A549 (cell line): ENCODE data around the gene SCN5A. TPM values are rescaled to one million over a fixed set of nuclear protein-coding genes. Genes with fewer than 3 reads are reported as not detected.

ENCODE experiments used
- ATAC-seq, 2 experiments: fragments of 200-7000 bp in 1 of 2; fragments of >200 bp in 1 of 2; cut with Nextera tagmentation in 1 of 2; cut with Tn5 transposase in 1 of 2; 3 replicates each; pipeline versions ENCODE4 v1.8.0 to v1.9.1; 2018 to 2020; ENCODE audit warnings: mild to moderate bottlenecking in 1 of 2, moderate library complexity in 1 of 2
- CTCF ChIA-PET: fragments of 300-600 bp; sonication (Branson Sonifier 250); formaldehyde crosslinking; extraction: SDS; loops from one replicate; lab custom pipeline; 2021; ENCODE audit warnings: antibody characterized with exemption, inconsistent platforms; lab: Yijun Ruan, JAX
- POLR2A ChIA-PET: fragments of 350-600 bp; formaldehyde crosslinking; extraction: SDS; loops from one replicate; lab custom pipeline; 2021; ENCODE audit warnings: antibody characterized with exemption, inconsistent platforms; lab: Yijun Ruan, JAX
- DNase-seq, 2 experiments: peaks; one replicate each; pipeline versions ENCODE4 v3.0.0 to v3.0.0-alpha.2; 2011 to 2016; ENCODE audit warnings: low read depth in 1 of 2, low spot score in 1 of 2
- FAIRE-seq: peaks from 2 replicates; lab custom pipeline; 2011; peaks lifted over from hg19 to GRCh38; lab: Jason Lieb, UNC
- H3K27ac ChIP-seq, 2 experiments: fragments of >200 bp; sonication (Bioruptor Twin); formaldehyde crosslinking; 3 replicates each; pipeline ENCODE4 v1.5.1; 2016 to 2017
- H3K4me1 ChIP-seq: fragments of >200 bp; sonication (Bioruptor Twin); formaldehyde crosslinking; 3 replicates; pipeline ENCODE4 v1.6.1; 2016
- H3K4me2 ChIP-seq: fragments of >200 bp; sonication (Bioruptor Twin); formaldehyde crosslinking; 3 replicates; pipeline ENCODE4 v1.6.1; 2016
- H3K4me3 ChIP-seq: fragments of >200 bp; sonication (Bioruptor Twin); formaldehyde crosslinking; 3 replicates; pipeline ENCODE4 v1.5.1; 2016
- H3K9me3 ChIP-seq: fragments of >200 bp; sonication (Bioruptor Twin); formaldehyde crosslinking; 3 replicates; pipeline ENCODE4 v1.6.1; 2016
- BHLHE40 ChIP-seq: IDR thresholded peaks from 2 replicates; pipeline ENCODE4 v1.6.1; 2012; ENCODE audit warnings: low read depth, low read length, inconsistent platforms
- CBX2 ChIP-seq: fragments of 200-600 bp; sonication (generic); IDR thresholded peaks from 2 replicates; pipeline ENCODE4 v1.6.1; 2016; ENCODE audit warnings: low read depth, mild to moderate bottlenecking, borderline replicate concordance
- CHD2 ChIP-seq: fragments of 150-350 bp; IDR thresholded peaks from 2 replicates; pipeline ENCODE4 v1.6.1; 2014; ENCODE audit warnings: low read length; ENCODE audit not compliant: partially characterized antibody
- CHD4 ChIP-seq: fragments of 200-600 bp; sonication (generic); IDR thresholded peaks from 2 replicates; pipeline ENCODE4 v1.6.1; 2016; ENCODE audit warnings: antibody characterized with exemption, mild to moderate bottlenecking, borderline replicate concordance
- FOSB ChIP-seq: fragments of 250-450 bp; sonication (Bioruptor Pico); IDR thresholded peaks from 2 replicates; pipeline ENCODE4 v1.5.0; 2020; ENCODE audit warnings: mild to moderate bottlenecking, moderate library complexity
- HDAC2 ChIP-seq: fragments of 200-600 bp; sonication (generic); IDR thresholded peaks from 2 replicates; pipeline ENCODE4 v1.6.1; 2016
- HMGXB4 ChIP-seq: fragments of 250-450 bp; sonication (Bioruptor Pico); IDR thresholded peaks from 2 replicates; pipeline ENCODE4 v1.5.0; 2021; ENCODE audit warnings: mild to moderate bottlenecking, moderate library complexity, borderline replicate concordance
- HOXB13 ChIP-seq: fragments of 250-450 bp; sonication (Bioruptor Pico); IDR thresholded peaks from 2 replicates; pipeline ENCODE4 v1.5.0; 2020; ENCODE audit warnings: low read depth, mild to moderate bottlenecking, moderate library complexity
- JUNB ChIP-seq: fragments of >200 bp; sonication (Bioruptor Twin); formaldehyde crosslinking; IDR thresholded peaks from 2 replicates; pipeline ENCODE4 v1.6.1; 2016
- KDM1A ChIP-seq: fragments of 200-600 bp; sonication (generic); IDR thresholded peaks from 2 replicates; pipeline ENCODE4 v1.6.1; 2016; ENCODE audit warnings: low read depth, mild to moderate bottlenecking
- MAX ChIP-seq: IDR thresholded peaks from 2 replicates; pipeline ENCODE4 v1.6.1; 2012
- MYC ChIP-seq: IDR thresholded peaks from 2 replicates; pipeline ENCODE4 v1.6.1; 2012; ENCODE audit warnings: mild to moderate bottlenecking, inconsistent platforms, low read length, improper control_type of control experiment, borderline replicate concordance
- POLR2A ChIP-seq: IDR thresholded peaks from 2 replicates; pipeline ENCODE4 v1.6.1; 2012; ENCODE audit warnings: mild to moderate bottlenecking, low read length
- POLR2AphosphoS2 ChIP-seq: conservative IDR thresholded peaks from 2 replicates; pipeline ENCODE4 v1.6.1; 2012; ENCODE audit warnings: low read length, improper control_type of control experiment, inconsistent platforms
- RAD21 ChIP-seq, 2 experiments: fragments of >200 bp in 1 of 2; sonication (Bioruptor Twin) in 1 of 2; formaldehyde crosslinking in 1 of 2; IDR thresholded peaks in 1 of 2; conservative IDR thresholded peaks in 1 of 2; 2 replicates in 1 of 2; 3 replicates in 1 of 2; pipeline ENCODE4 v1.6.1; 2012 to 2018; ENCODE audit warnings: inconsistent platforms in 1 of 2
- RFX5 ChIP-seq: fragments of 450-650 bp; IDR thresholded peaks from 2 replicates; pipeline ENCODE4 v1.7.1; 2014; ENCODE audit warnings: antibody characterized with exemption, mild to moderate bottlenecking, moderate library complexity
- RNF2 ChIP-seq: fragments of 200-600 bp; sonication (generic); IDR thresholded peaks from 2 replicates; pipeline ENCODE4 v1.6.1; 2016; ENCODE audit warnings: low read depth, mild to moderate bottlenecking, antibody characterized with exemption, moderate library complexity, borderline replicate concordance
- SMC3 ChIP-seq: fragments of >200 bp; sonication (Bioruptor Twin); formaldehyde crosslinking; IDR thresholded peaks from 3 replicates; pipeline ENCODE4 v1.6.1; 2018; ENCODE audit warnings: inconsistent platforms
- SREBF2 ChIP-seq: fragments of 450-650 bp; IDR thresholded peaks from 2 replicates; pipeline ENCODE4 v1.6.1; 2014; ENCODE audit warnings: mild to moderate bottlenecking, moderate library complexity
- TP53 ChIP-seq: fragments of 250-450 bp; sonication (Bioruptor Pico); IDR thresholded peaks from 2 replicates; pipeline ENCODE4 v1.5.0; 2021; ENCODE audit warnings: mild to moderate bottlenecking, moderate library complexity
- USF2 ChIP-seq: fragments of 450-650 bp; IDR thresholded peaks from 2 replicates; pipeline ENCODE4 v1.6.1; 2014; ENCODE audit warnings: antibody characterized with exemption
- ZSCAN20 ChIP-seq: fragments of 250-450 bp; sonication (Bioruptor Pico); IDR thresholded peaks from 2 replicates; pipeline ENCODE4 v1.8.0; 2022; ENCODE audit warnings: mild to moderate bottlenecking, moderate library complexity
- WGBS: methylation state at CpG from one replicate; pipeline ENCODE4 v1.1.6; 2017; ENCODE audit errors: missing lambda C conversion rate; 5-methylcytosine and 5-hydroxymethylcytosine counted together
- polyA plus RNA-seq, 4 experiments: library from polyadenylated mRNA; depleted of rRNA in 3 of 4; stranded (reverse); fragments of >200 nt; fragmentation: RNase III in 1 of 4; extraction: RNeasy Plus Mini Kit Qiagen cat#74134 plus additional on column Dnase treatment in 1 of 4; gene quantifications; 2 replicates in 3 of 4; 3 replicates in 1 of 4; pipeline ENCODE4 v1.2.3, GENCODE V29; 2011 to 2017
- TF ChIP-seq, protein P1 (sequence below): fragments of >200 bp; sonication (Bioruptor Twin); formaldehyde crosslinking; IDR thresholded peaks from 2 replicates; pipeline ENCODE4 v1.6.1; 2016
- TF ChIP-seq, protein P2 (sequence below): fragments of 150-350 bp; IDR thresholded peaks from 2 replicates; pipeline ENCODE4 v1.6.1; 2014; ENCODE audit warnings: low read depth, mild to moderate bottlenecking, low read length
- TF ChIP-seq, protein P3 (sequence below): IDR thresholded peaks from 2 replicates; pipeline ENCODE4 v1.6.1; 2012

SCN5A gene
- polyA plus RNA-seq, 2 of the 4 experiments (the other 2 are of a cell fraction): 0.09 to 0.19 TPM

- ATAC-seq (no peak), DNase-seq (no peak), FAIRE-seq (no peak)
- CTCF ChIA-PET: interaction anchor here (1.6 kb wide), 1 partner anchor 9 kb away, joined by 6 read pairs; no protein-coding TSS in a partner anchor
- POLR2A ChIA-PET: no interaction called here
- Histone ChIP-seq H3K4me3 (no peak overlapping the region), H3K4me1 (no peaks in the 10 kb centered on the region), H3K9me3 (no peaks in the 10 kb centered on the region), H3K4me2 (no peak overlapping the region), H3K27ac (no peak overlapping the region)
- TF ChIP-seq RAD21 (conservative IDR thresholded peaks at IDR 0.05 in 1 of 2, IDR thresholded peaks at IDR 0.05 in 1 of 2): no peak
- no peak for TF ChIP-seq CHD2
- no peak for TF ChIP-seq POLR2AphosphoS2
- no peak for TF ChIP-seq SMC3
- TF ChIP-seq, protein P1, sequence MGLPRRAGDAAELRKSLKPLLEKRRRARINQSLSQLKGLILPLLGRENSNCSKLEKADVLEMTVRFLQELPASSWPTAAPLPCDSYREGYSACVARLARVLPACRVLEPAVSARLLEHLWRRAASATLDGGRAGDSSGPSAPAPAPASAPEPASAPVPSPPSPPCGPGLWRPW: no peak
- TF ChIP-seq FOSB (CRISPR knock-in tag): no peak
- TF ChIP-seq SREBF2: no peak
- no peak for TF ChIP-seq MYC
- no peak for TF ChIP-seq RNF2
- no peak for TF ChIP-seq JUNB
- no peak for TF ChIP-seq RFX5
- TF ChIP-seq CHD4: no peak
- no peak for TF ChIP-seq HDAC2
- TF ChIP-seq, protein P2, sequence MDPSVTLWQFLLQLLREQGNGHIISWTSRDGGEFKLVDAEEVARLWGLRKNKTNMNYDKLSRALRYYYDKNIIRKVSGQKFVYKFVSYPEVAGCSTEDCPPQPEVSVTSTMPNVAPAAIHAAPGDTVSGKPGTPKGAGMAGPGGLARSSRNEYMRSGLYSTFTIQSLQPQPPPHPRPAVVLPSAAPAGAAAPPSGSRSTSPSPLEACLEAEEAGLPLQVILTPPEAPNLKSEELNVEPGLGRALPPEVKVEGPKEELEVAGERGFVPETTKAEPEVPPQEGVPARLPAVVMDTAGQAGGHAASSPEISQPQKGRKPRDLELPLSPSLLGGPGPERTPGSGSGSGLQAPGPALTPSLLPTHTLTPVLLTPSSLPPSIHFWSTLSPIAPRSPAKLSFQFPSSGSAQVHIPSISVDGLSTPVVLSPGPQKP: no peak
- WGBS: 9% methylated on average over 2 of the region's 2 CpGs
Measured at GRCh38 chr3:38638354-38638753, 11.1 kb downstream of the SCN5A start.

DNA sequence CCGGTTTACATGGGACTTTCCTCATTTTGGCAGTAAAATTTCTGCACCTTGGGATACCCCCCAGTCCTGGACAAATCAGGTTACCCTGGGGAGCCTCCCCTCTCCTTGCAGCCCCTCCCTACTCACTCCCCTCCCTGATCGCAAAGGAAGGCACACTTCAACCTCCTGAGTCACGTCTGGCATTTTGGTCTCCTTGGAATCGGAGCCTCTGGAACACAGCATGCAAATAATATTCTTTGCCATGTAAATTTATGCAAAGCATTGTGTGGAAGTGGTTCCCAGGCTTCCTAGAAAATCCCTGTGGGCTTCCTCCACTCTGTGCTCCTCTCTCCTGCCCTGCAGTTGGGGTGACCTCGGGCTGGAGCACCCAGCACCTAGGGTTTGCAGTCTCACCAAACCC, 11.6 kb downstream of the SCN5A start:
- no peak for FAIRE-seq
- H3K4me1 ChIP-seq: no peaks in the 10 kb centered on the region
- no peak overlapping the region for H3K27ac ChIP-seq
- CTCF ChIA-PET: interaction anchor here (1.6 kb wide), 1 partner anchor 9 kb away, joined by 6 read pairs; no protein-coding TSS in a partner anchor
- no peak for ATAC-seq
- POLR2A ChIA-PET: no interaction called here
- no peak for DNase-seq
- H3K4me2 ChIP-seq: no peak overlapping the region
- 25% methylated on average over 5 of the region's 5 CpGs for WGBS
- H3K9me3 ChIP-seq: no peaks in the 10 kb centered on the region
- TF ChIP-seq POLR2A (no peak), MAX (no peak), ZSCAN20 (CRISPR knock-in tag) (no peak), RNF2 (no peak), MYC (no peak), CBX2 (no peak), TP53 (CRISPR knock-in tag) (no peak), HOXB13 (CRISPR knock-in tag) (no peak), KDM1A (no peak), BHLHE40 (no peak), USF2 (no peak), HMGXB4 (CRISPR knock-in tag) (no peak)
- TF ChIP-seq, protein P3, sequence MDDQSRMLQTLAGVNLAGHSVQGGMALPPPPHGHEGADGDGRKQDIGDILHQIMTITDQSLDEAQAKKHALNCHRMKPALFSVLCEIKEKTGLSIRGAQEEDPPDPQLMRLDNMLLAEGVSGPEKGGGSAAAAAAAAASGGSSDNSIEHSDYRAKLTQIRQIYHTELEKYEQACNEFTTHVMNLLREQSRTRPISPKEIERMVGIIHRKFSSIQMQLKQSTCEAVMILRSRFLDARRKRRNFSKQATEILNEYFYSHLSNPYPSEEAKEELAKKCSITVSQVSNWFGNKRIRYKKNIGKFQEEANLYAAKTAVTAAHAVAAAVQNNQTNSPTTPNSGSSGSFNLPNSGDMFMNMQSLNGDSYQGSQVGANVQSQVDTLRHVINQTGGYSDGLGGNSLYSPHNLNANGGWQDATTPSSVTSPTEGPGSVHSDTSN: no peak
- H3K4me3 ChIP-seq: no peak overlapping the region
